Gastrocnemius medialis (tissue), 4 donors: ENCODE results near the gene MS4A1. TPM values are rescaled to one million over a fixed set of nuclear protein-coding genes. Genes with fewer than 3 reads are reported as not detected.
"Not testable (repeated sequence)": the region's sequence is repeated elsewhere in the genome, so short reads cannot be mapped to it uniquely, and the experiment has no call there.

ENCODE experiments used
- ATAC-seq, 2 donors: fragments of 150-250 bp; one replicate each; pipeline ENCODE4 v1.9.1; 2016
- DNase-seq, 2 donors: peaks; one replicate each; pipeline ENCODE4 v3.0.0-alpha.2; 2019
- H3K27ac ChIP-seq, 4 donors: fragments of 200-600 bp; sonication (generic); 1 replicate in 1 of 4; 2 replicates in 3 of 4; pipeline ENCODE4 v1.5.1; 2016 to 2018; ENCODE audit warnings: mild to moderate bottlenecking in 2 of 4, moderate library complexity in 1 of 4
- H3K27me3 ChIP-seq, 3 donors: fragments of 200-600 bp; sonication (generic) in 2 of 3; 1 replicate in 1 of 3; 2 replicates in 2 of 3; pipeline versions ENCODE4 v1.5.1 to v1.6.0; 2016 to 2019; ENCODE audit warnings: mild to moderate bottlenecking in 1 of 3, moderate library complexity in 1 of 3
- H3K36me3 ChIP-seq, 2 donors: fragments of 200-600 bp; sonication (generic) in 1 of 2; one replicate each; pipeline ENCODE4 v1.5.1; 2017 to 2018
- H3K4me1 ChIP-seq, 2 donors: fragments of 200-600 bp; sonication (generic) in 1 of 2; one replicate each; pipeline ENCODE4 v1.5.1; 2016 to 2017; ENCODE audit warnings: mild to moderate bottlenecking in 2 of 2
- H3K4me3 ChIP-seq, 4 donors: fragments of 200-600 bp; sonication (generic) in 3 of 4; 1 replicate in 1 of 4; 2 replicates in 3 of 4; pipeline ENCODE4 v1.5.1; 2016 to 2019; ENCODE audit warnings: mild to moderate bottlenecking in 2 of 4
- H3K9me3 ChIP-seq, 3 donors: fragments of 200-600 bp; sonication (generic) in 2 of 3; 1 replicate in 1 of 3; 2 replicates in 2 of 3; pipeline ENCODE4 v1.5.1; 2016 to 2019
- POLR2A ChIP-seq, 2 donors: fragments of 450-650 bp; IDR thresholded peaks; one replicate each; pipeline ENCODE4 v1.6.1; 2017; ENCODE audit warnings: antibody characterized with exemption in 2 of 2, mild to moderate bottlenecking in 2 of 2, moderate library complexity in 2 of 2
- in situ Hi-C, 4 donors: fragments of 200-750 bp; cut with MboI; loops; one replicate each; pipeline versions ENCODE4 v1.15.0 to v1.8.0; 2017; ENCODE audit warnings: low sequenced_read_pairs in 4 of 4
- intact Hi-C: fragments of 100-400 bp; cut with DNase I; formaldehyde crosslinking; loops from one replicate; pipeline ENCODE4 v1.15.1; 2023; ENCODE audit warnings: low total_unique reads
- total RNA-seq, 4 donors: library from RNA; depleted of rRNA; stranded (reverse); fragments of >200 nt; gene quantifications; one replicate each; pipeline versions ENCODE4 v1.1.0 to v1.2.3, GENCODE V29; 2016
- TF ChIP-seq, protein P1 (sequence below), 5 experiments: fragments of 450-650 bp in 3 of 5; fragments of 200-600 bp in 2 of 5; sonication (generic) in 2 of 5; IDR thresholded peaks in 4 of 5; conservative IDR thresholded peaks in 1 of 5; 1 replicate in 4 of 5; 2 replicates in 1 of 5; pipeline ENCODE4 v1.5.1; 2016 to 2019; ENCODE audit warnings: antibody characterized with exemption in 5 of 5, mild to moderate bottlenecking in 3 of 5, moderate library complexity in 3 of 5

The MS4A1 gene
- total RNA-seq, 4 donors from 2014 or later, result 0.10 TPM; not detected in 3

DNA sequence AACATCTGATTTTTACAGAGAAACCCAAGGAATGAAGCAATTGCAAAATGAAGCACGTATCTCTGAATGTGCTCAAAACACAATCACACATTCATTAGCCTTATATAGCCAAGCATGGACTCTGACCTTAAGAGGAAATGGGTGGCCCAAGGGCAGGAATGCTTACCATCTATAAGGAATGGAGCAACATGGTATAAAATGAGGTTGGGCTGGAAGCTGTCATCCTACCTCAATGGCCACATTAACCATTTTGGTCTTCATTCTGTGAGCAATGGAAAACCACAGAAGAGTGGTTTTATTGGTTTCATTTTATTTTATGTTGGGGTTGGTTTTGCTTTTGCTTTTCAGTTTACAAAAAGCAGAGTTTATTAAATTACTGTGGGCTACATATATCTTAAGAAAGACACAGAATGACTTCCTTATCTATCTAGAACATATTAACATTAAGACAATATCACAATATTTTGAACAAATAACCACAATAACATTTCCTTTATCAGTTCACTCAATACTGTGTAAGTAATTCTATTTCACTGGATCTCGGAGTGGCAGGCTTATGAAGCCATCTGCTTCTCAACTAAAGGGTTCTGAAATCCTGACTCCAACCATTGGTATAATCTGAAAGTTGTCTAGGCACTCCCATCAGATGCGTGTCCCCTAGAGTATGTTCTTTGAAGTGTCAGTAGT lies 48.7 kb downstream of the MS4A1 start:
- Histone ChIP-seq H3K27ac (no peak overlapping the region), H3K4me1 (no peaks in the 10 kb centered on the region), H3K36me3 (no peaks in the 10 kb centered on the region), H3K27me3 (no peaks in the 10 kb centered on the region), H3K4me3 (no peak overlapping the region), H3K9me3 (no peaks in the 10 kb centered on the region)
- ATAC-seq (no peak), DNase-seq (no peak)
- intact Hi-C loops, result no loop called here
- no peak for TF ChIP-seq POLR2A (IDR thresholded peaks at IDR 0.05)
- TF ChIP-seq, protein P1, sequence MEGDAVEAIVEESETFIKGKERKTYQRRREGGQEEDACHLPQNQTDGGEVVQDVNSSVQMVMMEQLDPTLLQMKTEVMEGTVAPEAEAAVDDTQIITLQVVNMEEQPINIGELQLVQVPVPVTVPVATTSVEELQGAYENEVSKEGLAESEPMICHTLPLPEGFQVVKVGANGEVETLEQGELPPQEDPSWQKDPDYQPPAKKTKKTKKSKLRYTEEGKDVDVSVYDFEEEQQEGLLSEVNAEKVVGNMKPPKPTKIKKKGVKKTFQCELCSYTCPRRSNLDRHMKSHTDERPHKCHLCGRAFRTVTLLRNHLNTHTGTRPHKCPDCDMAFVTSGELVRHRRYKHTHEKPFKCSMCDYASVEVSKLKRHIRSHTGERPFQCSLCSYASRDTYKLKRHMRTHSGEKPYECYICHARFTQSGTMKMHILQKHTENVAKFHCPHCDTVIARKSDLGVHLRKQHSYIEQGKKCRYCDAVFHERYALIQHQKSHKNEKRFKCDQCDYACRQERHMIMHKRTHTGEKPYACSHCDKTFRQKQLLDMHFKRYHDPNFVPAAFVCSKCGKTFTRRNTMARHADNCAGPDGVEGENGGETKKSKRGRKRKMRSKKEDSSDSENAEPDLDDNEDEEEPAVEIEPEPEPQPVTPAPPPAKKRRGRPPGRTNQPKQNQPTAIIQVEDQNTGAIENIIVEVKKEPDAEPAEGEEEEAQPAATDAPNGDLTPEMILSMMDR (IDR thresholded peaks at IDR 0.05 in 4 of 5, conservative IDR thresholded peaks at IDR 0.05 in 1 of 5), result no peak
- in situ Hi-C loops, result no loop called here

DNA sequence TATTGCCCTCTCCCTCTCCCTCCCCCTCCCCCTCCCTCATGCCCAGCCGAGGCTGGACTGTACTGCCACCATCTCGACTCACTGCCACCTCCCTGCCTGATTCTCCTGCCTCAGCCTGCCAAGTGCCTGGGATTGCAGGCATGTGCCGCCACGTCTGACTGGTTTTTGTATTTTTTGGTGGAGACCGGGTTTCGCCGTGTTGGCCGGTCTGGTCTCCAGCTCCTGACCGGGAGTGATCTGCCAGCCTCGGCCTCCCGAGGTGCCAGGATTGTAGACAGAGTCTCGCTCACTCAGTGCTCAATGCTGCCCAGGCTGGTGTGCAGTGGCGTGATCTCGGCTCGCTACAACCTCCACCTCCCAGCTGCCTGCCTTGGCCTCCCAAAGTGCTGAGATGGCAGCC lies 54.0 kb downstream of the MS4A1 start:
- in situ Hi-C loops, H3K4me3 ChIP-seq, ATAC-seq, H3K36me3 ChIP-seq, H3K27ac ChIP-seq, DNase-seq, H3K4me1 ChIP-seq, intact Hi-C loops, H3K9me3 ChIP-seq, H3K27me3 ChIP-seq: not testable (repeated sequence)

DNA sequence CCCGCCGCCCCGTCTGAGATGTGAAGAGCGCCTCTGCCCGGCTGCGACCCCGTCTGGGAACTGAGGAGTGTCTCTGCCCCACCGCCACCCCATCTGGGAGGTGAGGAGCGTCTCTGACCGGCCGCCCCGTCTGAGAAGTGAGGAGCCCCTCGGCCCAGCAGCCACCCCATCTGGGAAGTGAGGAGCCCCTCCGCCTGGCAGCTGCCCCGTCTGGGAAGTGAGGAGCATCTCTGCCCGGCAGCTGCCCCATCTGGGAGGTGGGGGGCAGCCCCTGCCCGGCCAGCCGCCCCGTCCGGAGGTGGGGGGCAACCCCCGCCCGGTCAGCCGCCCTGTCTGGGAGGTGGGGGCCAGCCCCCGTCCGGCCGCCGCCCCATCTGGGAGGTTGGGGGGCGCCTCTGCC lies 54.6 kb downstream of the MS4A1 start:
- H3K4me3 ChIP-seq, ATAC-seq, DNase-seq, H3K27me3 ChIP-seq, H3K4me1 ChIP-seq, intact Hi-C loops, in situ Hi-C loops, H3K36me3 ChIP-seq, H3K9me3 ChIP-seq, H3K27ac ChIP-seq: not testable (repeated sequence)

DNA sequence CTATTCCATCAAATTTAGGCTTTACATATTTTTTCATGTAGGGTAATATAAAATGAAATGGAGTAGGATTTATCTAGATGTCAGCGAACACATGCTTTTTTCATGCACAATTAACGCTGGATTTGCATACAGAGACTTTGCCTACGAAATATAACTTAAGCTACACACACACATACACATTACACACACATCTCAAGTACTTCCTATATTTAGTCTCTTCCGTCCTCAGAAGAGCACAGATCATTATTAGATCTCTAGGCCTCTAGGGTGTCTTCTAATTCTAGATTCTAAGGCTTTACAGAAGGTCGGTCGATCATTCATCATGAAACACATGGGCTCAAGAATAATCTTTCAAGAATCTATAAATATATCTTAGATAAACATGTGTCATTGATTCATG lies 55.7 kb downstream of the MS4A1 start:
- no peak overlapping the region for H3K4me3 ChIP-seq
- DNase-seq (no peak), ATAC-seq (no peak)
- no peaks in the 10 kb centered on the region for H3K4me1 ChIP-seq
- H3K36me3 ChIP-seq, result no peaks in the 10 kb centered on the region
- no peak overlapping the region for H3K27ac ChIP-seq
- in situ Hi-C loops, result no loop called here
- no peaks in the 10 kb centered on the region for H3K27me3 ChIP-seq
- intact Hi-C loops, result no loop called here
- no peaks in the 10 kb centered on the region for H3K9me3 ChIP-seq
- TF ChIP-seq, protein P1 (IDR thresholded peaks at IDR 0.05 in 4 of 5, conservative IDR thresholded peaks at IDR 0.05 in 1 of 5), result no peak
- TF ChIP-seq POLR2A (IDR thresholded peaks at IDR 0.05), result no peak

DNA sequence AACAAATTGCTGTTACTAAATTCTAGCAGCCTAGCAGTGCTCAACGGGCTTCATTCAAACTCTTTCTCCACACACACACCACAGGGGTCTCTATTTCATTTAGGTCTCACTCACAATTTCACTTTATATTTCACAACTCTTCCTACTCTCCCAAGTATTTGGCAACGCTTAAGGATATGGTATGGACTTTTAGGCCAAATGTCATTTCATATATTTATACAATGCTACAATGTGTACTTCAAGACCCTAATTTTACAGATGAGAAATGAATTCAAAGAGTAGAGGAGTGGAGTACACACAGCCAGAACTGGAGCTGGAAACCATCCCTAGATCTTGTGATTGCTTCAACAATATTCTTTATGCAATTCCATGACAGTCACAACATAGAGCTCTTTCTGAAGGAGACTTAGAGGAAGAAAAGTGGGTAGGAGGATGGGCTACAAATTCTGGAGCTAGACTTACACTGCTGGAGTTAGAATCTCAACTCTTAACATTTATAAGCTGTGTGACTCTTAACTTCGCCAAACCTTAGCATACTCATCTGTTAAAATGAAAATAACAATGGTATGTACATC lies 57.1 kb downstream of the MS4A1 start:
- ATAC-seq, result no peak
- in situ Hi-C loops, result no loop called here
- intact Hi-C loops, result no loop called here

More for the DNA sequence above, 57.1 kb downstream of the MS4A1 start:
- H3K27me3 ChIP-seq, result no peaks in the 10 kb centered on the region
- TF ChIP-seq, protein P1 (IDR thresholded peaks at IDR 0.05 in 4 of 5, conservative IDR thresholded peaks at IDR 0.05 in 1 of 5), result no peak
- TF ChIP-seq POLR2A (IDR thresholded peaks at IDR 0.05), result no peak
- no peak overlapping the region for H3K4me3 ChIP-seq
- no peaks in the 10 kb centered on the region for H3K36me3 ChIP-seq
- no peak for DNase-seq
- H3K27ac ChIP-seq, result no peak overlapping the region
- H3K4me1 ChIP-seq, result no peaks in the 10 kb centered on the region
- H3K9me3 ChIP-seq, result no peaks in the 10 kb centered on the region
